Left lung (tissue), 14 donors: ENCODE data around the gene PRPF19. TPM values are rescaled to one million over a fixed set of nuclear protein-coding genes. Genes with fewer than 3 reads are reported as not detected.

Experiments used
- ATAC-seq: fragments of 200-7000 bp; cut with Tn5 transposase; one replicate; pipeline ENCODE4 v1.9.1; 2020; ENCODE audit warnings: moderate library complexity
- DNase-seq, 4 donors: peaks; one replicate each; pipeline ENCODE4 v3.0.0-alpha.2; 2013 to 2020
- H3K27ac ChIP-seq, 2 donors: fragments of 200-600 bp; sonication (generic) in 1 of 2; one replicate each; pipeline versions ENCODE4 v1.5.0 to v1.8.0; 2020 to 2021
- H3K27me3 ChIP-seq, 2 donors: fragments of 200-600 bp; sonication (generic) in 1 of 2; one replicate each; pipeline versions ENCODE4 v1.5.0 to v1.8.0; 2020 to 2021
- H3K36me3 ChIP-seq, 2 donors: fragments of 200-600 bp; sonication (generic) in 1 of 2; one replicate each; pipeline versions ENCODE4 v1.5.0 to v1.8.0; 2020 to 2021
- H3K4me1 ChIP-seq, 2 donors: fragments of 200-600 bp; one replicate each; pipeline ENCODE4 v1.8.0; 2021
- H3K4me3 ChIP-seq, 2 donors: fragments of 200-600 bp; sonication (generic) in 1 of 2; one replicate each; pipeline versions ENCODE4 v1.5.0 to v1.8.0; 2020 to 2021; ENCODE audit warnings: mild to moderate bottlenecking in 1 of 2
- H3K9me3 ChIP-seq, 2 donors: fragments of 200-600 bp; sonication (generic) in 1 of 2; one replicate each; pipeline versions ENCODE4 v1.5.0 to v1.8.0; 2020 to 2021
- intact Hi-C, 2 donors: fragments of 100-400 bp; cut with DNase I; formaldehyde crosslinking; loops; one replicate each; pipeline versions ENCODE4 v1.11.2 to v1.14.2; 2022
- long read RNA-seq, 12 donors: library from polyadenylated mRNA in 2 of 12; unstranded in 2 of 12; transcript quantifications; one replicate each; pipeline ENCODE4 v2.0.0 and lab custom pipeline, GENCODE V29; 2019 to 2026
- polyA plus RNA-seq, 6 donors: library from polyadenylated mRNA; unstranded; fragments of 120-200 nt; gene quantifications; one replicate each; pipeline ENCODE4 v1.2.1, GENCODE V29; 2013; ENCODE audit not compliant: insufficient read length in 6 of 6
- total RNA-seq, 2 donors: library from RNA; stranded (reverse); fragmentation: NEBNext Ultra II Directional; extraction: Animal tissue kit (Norgen Biotek cat#: 25700); gene quantifications; one replicate each; pipeline ENCODE4 v1.2.1, GENCODE V29; 2021
- TF ChIP-seq, protein P1 (sequence below), 2 donors: fragments of 200-600 bp; sonication (generic) in 1 of 2; IDR thresholded peaks; one replicate each; pipeline versions ENCODE4 v1.5.0 to v1.8.0; 2021; ENCODE audit warnings: antibody characterized with exemption in 2 of 2
- donor health status: DM: no; HTN: yes; CAD: no.
- donor health status: DM: no; HTN: no; CAD: no.

The PRPF19 gene
- 10 to 100 TPM; 49.1 to 76.8 TPM for total RNA-seq
- polyA plus RNA-seq: 100 to 1,000 TPM; 112 to 144 (median 122) TPM
- long read RNA-seq, donor 1, transcript PRPF19-201 (16 exons, 2,157 nt): major isoform, 29 of 76 reads
- long read RNA-seq, donor 1, partial matches to known transcripts: 47 of 76 reads
- long read RNA-seq, donor 1, other reads (novel, unspliced or antisense): 0 of 76 reads
- long read RNA-seq, donor 2, transcript PRPF19-201 (16 exons, 2,157 nt): major isoform, 20 of 28 reads
- long read RNA-seq, donor 2, partial matches to known transcripts: 8 of 28 reads
- long read RNA-seq, donor 2, other reads (novel, unspliced or antisense): 0 of 28 reads
- long read RNA-seq, donor 3, transcript PRPF19-201 (16 exons, 2,157 nt): major isoform, 22 of 45 reads
- long read RNA-seq, donor 3, partial matches to known transcripts: 23 of 45 reads
- long read RNA-seq, donor 3, other reads (novel, unspliced or antisense): 0 of 45 reads
- long read RNA-seq, donor 4, partial matches to known transcripts: 1 of 1 reads
- long read RNA-seq, donor 4, other reads (novel, unspliced or antisense): 0 of 1 reads
- long read RNA-seq, donor 5, transcript PRPF19-201 (16 exons, 2,157 nt): major isoform, 25 of 41 reads
- long read RNA-seq, donor 5, partial matches to known transcripts: 16 of 41 reads
- long read RNA-seq, donor 5, other reads (novel, unspliced or antisense): 0 of 41 reads
- long read RNA-seq, donor 6, transcript PRPF19-201 (16 exons, 2,157 nt): major isoform, 9 of 9 reads
- long read RNA-seq, donor 6, partial matches to known transcripts: 0 of 9 reads
- long read RNA-seq, donor 6, other reads (novel, unspliced or antisense): 0 of 9 reads
- long read RNA-seq, donor 7, transcript PRPF19-201 (16 exons, 2,157 nt): major isoform, 6 of 17 reads
- long read RNA-seq, donor 7, partial matches to known transcripts: 11 of 17 reads
- long read RNA-seq, donor 7, other reads (novel, unspliced or antisense): 0 of 17 reads
- long read RNA-seq, donor 8, transcript PRPF19-201 (16 exons, 2,157 nt): major isoform, 12 of 19 reads
- long read RNA-seq, donor 8, partial matches to known transcripts: 7 of 19 reads
- long read RNA-seq, donor 8, other reads (novel, unspliced or antisense): 0 of 19 reads
- long read RNA-seq, donor 9: 0 reads
- long read RNA-seq, donor 10: 0 reads
- long read RNA-seq, donor 11, transcript PRPF19-201 (16 exons, 2,157 nt): major isoform, 14 of 24 reads
- long read RNA-seq, donor 11, partial matches to known transcripts: 10 of 24 reads
- long read RNA-seq, donor 11, other reads (novel, unspliced or antisense): 0 of 24 reads
- long read RNA-seq, donor 12, transcript PRPF19-201 (16 exons, 2,157 nt): major isoform, 11 of 43 reads
- long read RNA-seq, donor 12, partial matches to known transcripts: 32 of 43 reads
- long read RNA-seq, donor 12, other reads (novel, unspliced or antisense): 0 of 43 reads

DNA sequence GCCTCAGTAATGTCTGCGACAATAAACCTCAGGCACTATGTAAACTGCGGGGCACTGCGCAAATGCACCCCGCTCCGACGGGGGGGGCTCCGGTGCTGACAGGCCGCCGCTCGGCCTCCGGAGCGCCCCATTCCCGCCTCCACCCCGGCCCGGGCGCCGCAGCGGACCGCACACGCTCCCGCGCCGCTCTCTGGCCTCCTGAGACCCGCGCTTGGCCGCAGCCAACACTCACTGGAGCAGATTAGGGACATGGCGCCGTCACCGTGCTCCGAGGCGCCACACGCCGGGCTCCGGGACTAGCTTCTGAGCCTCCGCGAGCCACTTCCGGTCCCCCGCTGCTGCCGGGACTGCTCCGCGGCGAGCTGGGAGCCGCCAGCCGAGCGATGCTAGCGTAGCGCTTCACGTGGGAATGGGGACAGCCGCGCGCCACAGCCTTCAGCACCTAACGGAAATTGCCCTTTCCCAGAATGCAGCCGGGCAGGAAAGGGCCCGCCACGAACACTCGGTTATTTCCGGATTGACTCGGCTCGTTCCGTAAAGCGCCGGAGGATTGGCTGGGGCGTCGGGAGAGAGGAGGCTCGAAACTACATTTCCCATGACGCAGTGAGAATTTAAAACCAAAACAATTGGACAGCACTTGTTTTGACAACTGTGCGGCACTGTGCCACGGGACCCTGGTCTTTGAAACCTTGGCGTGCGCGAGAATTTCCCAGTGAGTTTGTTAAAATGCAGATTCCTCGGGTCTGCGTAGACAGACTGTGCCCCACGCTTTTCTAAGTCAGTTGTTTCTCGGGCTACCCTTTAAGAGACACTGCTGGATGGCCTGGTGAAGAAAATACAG lies at the start of gene PRPF19:
TSS of gene PRPF19 (minus strand) at position 454 of the 841 bp plus-strand sequence. CDS start at position 251, 203 bp downstream.
- H3K4me3 ChIP-seq: peak within 1 kb of the TSS; percentile 71 to 92
- DNase-seq (peak; percentile 95 to 97 (median 96)), ATAC-seq (peak; percentile 98)
- peaks cover 0 to 25% of the 10 kb centered on the region in 2 donors for H3K36me3 ChIP-seq
- intact Hi-C loops: no loop called here
- no peaks in the 10 kb centered on the region for H3K9me3 ChIP-seq
- H3K27ac ChIP-seq: peak within 1 kb of the TSS; percentile 83 to 90
- TF ChIP-seq, protein P1, sequence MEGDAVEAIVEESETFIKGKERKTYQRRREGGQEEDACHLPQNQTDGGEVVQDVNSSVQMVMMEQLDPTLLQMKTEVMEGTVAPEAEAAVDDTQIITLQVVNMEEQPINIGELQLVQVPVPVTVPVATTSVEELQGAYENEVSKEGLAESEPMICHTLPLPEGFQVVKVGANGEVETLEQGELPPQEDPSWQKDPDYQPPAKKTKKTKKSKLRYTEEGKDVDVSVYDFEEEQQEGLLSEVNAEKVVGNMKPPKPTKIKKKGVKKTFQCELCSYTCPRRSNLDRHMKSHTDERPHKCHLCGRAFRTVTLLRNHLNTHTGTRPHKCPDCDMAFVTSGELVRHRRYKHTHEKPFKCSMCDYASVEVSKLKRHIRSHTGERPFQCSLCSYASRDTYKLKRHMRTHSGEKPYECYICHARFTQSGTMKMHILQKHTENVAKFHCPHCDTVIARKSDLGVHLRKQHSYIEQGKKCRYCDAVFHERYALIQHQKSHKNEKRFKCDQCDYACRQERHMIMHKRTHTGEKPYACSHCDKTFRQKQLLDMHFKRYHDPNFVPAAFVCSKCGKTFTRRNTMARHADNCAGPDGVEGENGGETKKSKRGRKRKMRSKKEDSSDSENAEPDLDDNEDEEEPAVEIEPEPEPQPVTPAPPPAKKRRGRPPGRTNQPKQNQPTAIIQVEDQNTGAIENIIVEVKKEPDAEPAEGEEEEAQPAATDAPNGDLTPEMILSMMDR (IDR thresholded peaks at IDR 0.05): no peak
- H3K27me3 ChIP-seq: no peaks in the 10 kb centered on the region
- H3K4me1 ChIP-seq: peaks cover 0 to 41% of the 10 kb centered on the region in 2 donors

DNA sequence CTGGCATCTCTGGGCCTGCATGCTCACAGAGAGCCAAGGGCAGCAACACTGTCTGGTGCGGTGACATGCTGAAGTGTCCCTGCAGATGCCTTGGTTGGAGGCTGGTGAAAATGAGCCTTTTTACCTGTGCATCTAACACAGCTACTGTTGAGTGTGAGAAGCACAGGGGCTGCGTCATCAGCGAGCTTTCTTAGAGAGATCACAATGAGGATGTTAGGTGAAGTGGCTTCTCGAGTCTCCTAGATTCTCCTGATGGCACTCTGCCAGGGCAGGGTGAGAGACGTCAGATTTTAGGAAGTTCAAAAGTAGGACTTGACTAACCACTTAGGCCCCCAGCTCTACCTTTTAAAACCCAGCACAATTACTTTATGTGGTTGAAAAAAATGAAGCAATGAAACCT lies 49.2 kb upstream of the PRPF19 start:
- no peaks in the 10 kb centered on the region for H3K9me3 ChIP-seq
- H3K27me3 ChIP-seq: peaks cover 0 to 20% of the 10 kb centered on the region in 2 donors
- TF ChIP-seq, protein P1 (IDR thresholded peaks at IDR 0.05): no peak
- intact Hi-C loops: no loop called here
- no peak overlapping the region for H3K4me3 ChIP-seq
- peaks cover 3 to 38% of the 10 kb centered on the region in 2 donors for H3K4me1 ChIP-seq
- ATAC-seq: no peak
- no peaks in the 10 kb centered on the region for H3K36me3 ChIP-seq
- no peak overlapping the region for H3K27ac ChIP-seq
- DNase-seq: no peak

DNA sequence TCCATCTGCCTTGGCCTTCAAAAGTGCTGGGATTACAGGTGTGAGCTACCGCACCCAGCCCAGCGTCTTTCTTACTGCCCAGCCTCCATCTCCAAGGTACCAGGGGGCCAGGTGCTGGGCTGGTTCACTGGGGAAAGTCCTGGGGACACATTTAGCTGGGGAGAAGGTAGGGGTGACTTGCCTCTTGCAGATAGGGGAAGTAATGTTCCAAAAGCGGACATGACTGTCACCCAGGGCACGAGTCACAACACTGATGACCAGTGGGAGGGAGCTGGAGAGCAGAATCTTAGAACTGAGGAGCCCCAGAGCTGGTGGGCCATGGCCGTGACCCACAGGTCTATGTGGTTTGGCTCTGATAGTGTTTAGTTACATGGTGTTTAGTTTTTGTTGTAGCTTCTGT lies 48.0 kb upstream of the PRPF19 start:
- DNase-seq: peak in 1 of 4 donors; percentile 59
- H3K4me3 ChIP-seq: no peak overlapping the region
- H3K4me1 ChIP-seq: peaks cover 3 to 50% of the 10 kb centered on the region in 2 donors
- intact Hi-C loops: no loop called here
- TF ChIP-seq, protein P1 (IDR thresholded peaks at IDR 0.05): no peak
- peak; percentile 30 for ATAC-seq
- H3K36me3 ChIP-seq: no peaks in the 10 kb centered on the region
- peaks cover 0 to 12% of the 10 kb centered on the region in 2 donors for H3K27me3 ChIP-seq
- no peaks in the 10 kb centered on the region for H3K9me3 ChIP-seq
- H3K27ac ChIP-seq: peak overlapping the region in 1 of 2 donors; percentile 96

DNA sequence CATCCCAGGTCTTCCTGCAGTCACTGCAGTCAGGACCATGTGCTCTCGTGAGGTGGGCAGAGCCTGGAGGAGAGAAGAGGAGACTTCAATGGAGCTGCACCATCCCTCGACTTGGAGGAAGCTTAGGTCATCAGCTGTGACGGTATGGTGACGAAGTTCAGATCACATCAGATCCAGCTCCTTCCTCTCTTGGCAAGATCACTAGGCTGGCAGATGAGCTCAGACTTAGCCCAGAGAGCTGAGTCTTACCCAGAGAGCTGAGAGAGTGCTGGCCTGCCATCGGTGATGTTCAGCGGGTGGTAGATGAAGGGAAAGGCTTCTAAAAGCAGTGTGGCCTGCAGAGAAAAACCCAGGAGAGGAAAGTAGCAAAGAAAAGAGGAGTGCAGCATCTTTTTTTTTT lies 47.4 kb upstream of the PRPF19 start:
- H3K36me3 ChIP-seq: no peaks in the 10 kb centered on the region
- DNase-seq (peak in 1 of 4 donors; percentile 65), ATAC-seq (peak; percentile 37)
- peak overlapping the region in 1 of 2 donors; percentile 96 for H3K27ac ChIP-seq
- intact Hi-C loops: no loop called here
- TF ChIP-seq, protein P1 (IDR thresholded peaks at IDR 0.05): no peak
- H3K9me3 ChIP-seq: no peaks in the 10 kb centered on the region
- peaks cover 0 to 10% of the 10 kb centered on the region in 2 donors for H3K27me3 ChIP-seq
- H3K4me3 ChIP-seq: no peak overlapping the region
- peaks cover 3 to 56% of the 10 kb centered on the region in 2 donors for H3K4me1 ChIP-seq
